Tongue (tissue), 2 donors: ENCODE data around the gene HS6ST3. TPM values are rescaled to one million over a fixed set of nuclear protein-coding genes. Genes with fewer than 3 reads are reported as not detected.

Experiments used
- DNase-seq: peaks from one replicate; pipeline ENCODE4 v3.0.0-alpha.2; 2015
- total RNA-seq: library from RNA; depleted of rRNA; stranded (reverse); fragments of >200 nt; gene quantifications from one replicate; pipeline ENCODE4 v1.2.3, GENCODE V29; 2014

The HS6ST3 gene
- total RNA-seq, 1 donor from 2014 or later, result 1.8 TPM

GRCh38 chr13:96199315-96199714 lies 109.4 kb downstream of the HS6ST3 start:
- no peak for DNase-seq

DNA sequence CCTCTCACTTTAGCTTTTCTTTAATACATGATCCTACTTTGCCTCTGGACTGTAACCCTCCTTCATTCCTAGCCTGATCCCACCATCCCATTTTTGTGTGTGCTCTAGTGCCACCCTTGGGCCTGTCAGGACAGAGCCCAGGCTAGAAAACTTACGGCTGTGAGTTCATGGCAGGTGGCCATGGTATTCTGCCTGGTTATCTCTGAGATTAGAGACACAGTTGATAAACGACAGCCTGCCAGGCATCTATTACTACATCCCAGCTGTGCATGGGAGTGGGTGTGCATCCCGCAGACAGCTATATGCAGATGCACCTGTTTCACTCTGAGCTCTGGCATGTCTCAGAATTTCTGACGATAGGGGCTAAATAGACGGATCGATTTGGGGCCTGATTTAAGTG lies 110.9 kb downstream of the HS6ST3 start:
- peak; percentile 49 for DNase-seq

- DNase-seq, result no peak
These were observed 112.4 kb downstream of the HS6ST3 start for GRCh38 chr13:96202315-96202714.

GRCh38 chr13:96203471-96203870 lies 113.6 kb downstream of the HS6ST3 start:
- no peak for DNase-seq

- DNase-seq, result no peak
These were observed 125.0 kb downstream of the HS6ST3 start for GRCh38 chr13:96214824-96215445.

DNA sequence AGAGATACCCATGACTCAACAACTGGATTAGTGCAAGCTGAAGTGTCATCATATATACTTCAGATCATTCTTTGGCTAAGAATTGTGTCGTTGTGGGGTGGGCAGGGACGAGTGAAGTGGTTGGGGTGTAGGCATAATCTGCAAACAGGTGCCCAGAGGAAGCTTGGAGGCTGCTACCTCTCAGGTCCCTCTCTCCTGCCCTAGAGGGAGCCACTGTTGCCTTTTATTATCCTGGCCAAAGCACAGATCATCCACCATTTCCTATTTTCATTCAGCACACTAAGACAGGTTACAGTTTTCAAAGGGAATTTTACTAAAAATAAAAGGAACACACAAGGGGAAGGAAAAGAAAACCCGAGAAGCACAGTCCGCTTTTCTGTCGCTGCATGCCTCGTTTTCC lies 126.6 kb downstream of the HS6ST3 start:
- no peak for DNase-seq

DNA sequence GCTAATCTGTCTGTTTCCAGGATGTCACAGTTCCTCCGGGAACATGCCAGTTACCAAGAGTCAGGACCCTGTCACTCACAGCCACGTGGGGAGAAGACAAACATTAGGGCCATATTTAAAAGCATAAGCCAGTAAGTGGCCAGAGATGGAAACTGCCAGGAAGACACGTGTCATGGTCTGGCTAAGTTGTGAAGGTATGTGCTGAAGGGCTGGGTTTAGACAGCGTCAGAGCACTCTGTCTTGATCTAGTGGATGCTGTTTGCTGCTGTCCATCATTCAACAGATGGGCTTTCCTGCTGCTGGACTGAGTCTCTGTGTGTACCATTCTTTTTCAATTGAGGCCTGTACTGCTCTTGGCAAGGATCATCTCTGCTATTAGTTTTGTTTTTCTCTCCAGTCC lies 128.6 kb downstream of the HS6ST3 start:
- peak; percentile 55 for DNase-seq

GRCh38 chr13:96221471-96221870 lies 131.6 kb downstream of the HS6ST3 start:
- no peak for DNase-seq

DNA sequence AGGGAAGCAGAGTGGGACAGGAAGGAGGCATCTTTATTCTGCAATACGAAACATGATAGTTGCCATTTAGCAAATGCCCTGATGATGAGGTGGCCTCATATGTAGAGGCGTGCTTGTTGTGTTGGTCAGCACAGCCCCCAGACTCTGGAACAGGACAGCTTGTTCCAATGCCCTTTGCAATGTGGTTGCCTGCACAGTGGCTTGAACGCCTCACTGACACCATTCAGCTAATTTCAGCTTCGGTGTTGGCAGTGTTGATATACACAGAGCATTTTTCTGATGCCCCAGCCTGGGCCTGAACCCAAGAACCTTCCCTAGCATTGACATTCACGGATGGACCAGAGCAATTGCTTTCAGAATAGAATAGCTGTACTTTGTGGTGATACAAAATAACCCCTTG lies 133.3 kb downstream of the HS6ST3 start:
- DNase-seq, result no peak

- DNase-seq, result no peak
These were observed 139.4 kb downstream of the HS6ST3 start for GRCh38 chr13:96229356-96229755.

- DNase-seq, result no peak
These were observed 148.3 kb downstream of the HS6ST3 start for GRCh38 chr13:96238241-96238640.

DNA sequence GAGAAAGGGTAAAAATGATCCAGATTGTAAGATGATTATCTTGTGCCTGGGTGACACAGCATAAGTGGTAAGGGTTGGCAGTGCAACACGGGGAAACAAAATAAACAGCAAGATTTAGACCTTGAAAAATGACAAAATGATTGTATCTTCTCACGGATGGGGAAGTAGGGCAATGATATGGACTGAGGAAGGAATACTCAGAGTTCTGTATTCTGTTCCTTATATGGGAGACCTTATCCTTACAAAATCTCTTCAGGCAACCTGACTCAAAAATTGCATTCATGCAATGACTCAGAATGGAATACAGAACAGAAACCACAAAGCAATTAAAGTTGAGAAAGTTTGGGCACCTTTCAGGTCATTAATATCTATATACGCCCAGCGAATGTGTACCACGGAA lies 149.0 kb downstream of the HS6ST3 start:
- no peak for DNase-seq

DNA sequence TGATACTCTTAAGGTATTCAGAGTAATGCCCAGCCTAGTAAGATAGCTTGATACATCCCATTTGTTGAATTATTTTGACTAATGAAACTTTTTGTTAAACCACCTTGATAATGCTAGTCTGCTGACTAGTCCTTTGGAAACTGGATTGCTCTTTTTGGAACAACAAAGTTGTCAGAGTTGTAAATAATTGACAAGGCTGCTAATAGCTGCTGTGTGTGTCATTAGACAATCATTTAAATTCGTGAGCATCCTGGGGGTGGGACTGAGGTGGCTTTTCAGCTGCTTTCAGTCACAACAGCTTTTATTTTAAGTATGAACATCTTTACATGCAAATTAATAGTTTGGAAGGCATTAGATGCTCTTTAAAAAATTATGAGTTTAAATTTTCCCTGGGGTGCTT lies 153.5 kb downstream of the HS6ST3 start:
- DNase-seq, result no peak

- no peak for DNase-seq
These were observed 158.2 kb downstream of the HS6ST3 start for GRCh38 chr13:96248103-96248502.

GRCh38 chr13:96248996-96249395 lies 159.1 kb downstream of the HS6ST3 start:
- no peak for DNase-seq

- DNase-seq, result no peak
These were observed 163.0 kb downstream of the HS6ST3 start for GRCh38 chr13:96252903-96253302.

- no peak for DNase-seq
These were observed 183.3 kb downstream of the HS6ST3 start for GRCh38 chr13:96273196-96273595.

- DNase-seq, result no peak
These were observed 184.1 kb downstream of the HS6ST3 start for GRCh38 chr13:96274046-96274445.

GRCh38 chr13:96279904-96280303 lies 190.0 kb downstream of the HS6ST3 start:
- no peak for DNase-seq

DNA sequence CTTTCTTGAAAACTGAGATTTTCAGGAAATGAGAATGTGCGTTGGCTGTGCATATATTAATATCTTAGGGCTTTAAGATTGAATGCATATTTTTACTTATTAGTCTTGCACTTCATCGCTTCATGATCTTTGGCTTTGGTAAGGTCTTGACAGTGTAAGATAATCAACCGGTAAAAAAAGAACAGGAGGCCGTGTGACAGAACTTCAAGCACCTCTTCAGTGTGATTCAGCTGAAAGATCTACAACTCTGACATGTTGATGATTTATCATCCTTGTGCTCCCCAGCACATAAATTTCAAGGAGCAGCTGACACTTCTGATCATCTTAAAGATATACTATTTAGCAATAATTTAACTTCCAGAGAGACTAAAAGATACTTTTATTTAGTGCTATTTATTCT lies 195.1 kb downstream of the HS6ST3 start:
- DNase-seq, result no peak

DNA sequence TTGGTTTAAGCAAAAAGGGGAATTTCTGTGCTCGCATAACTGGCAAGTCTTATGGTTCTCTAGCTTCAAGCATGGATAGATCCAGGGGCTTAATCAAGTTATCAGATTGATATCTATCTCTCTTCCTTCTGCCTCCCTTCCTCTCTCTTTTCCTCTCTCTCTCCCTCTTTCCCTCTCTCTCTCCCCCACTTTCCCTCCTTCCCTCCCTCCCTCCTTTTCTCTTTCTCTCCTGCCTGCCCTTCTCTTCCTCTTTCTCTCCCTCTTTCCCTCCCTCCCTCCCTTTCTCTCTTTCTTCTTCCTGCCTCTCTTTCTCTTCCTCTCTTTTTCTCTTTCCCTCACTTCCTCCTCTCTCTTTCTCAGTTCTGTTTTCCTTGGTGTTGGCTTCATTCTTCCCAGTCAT lies 195.8 kb downstream of the HS6ST3 start:
- no peak for DNase-seq

GRCh38 chr13:96294930-96295881 lies 205.3 kb downstream of the HS6ST3 start:
- DNase-seq, result peak; percentile 65

DNA sequence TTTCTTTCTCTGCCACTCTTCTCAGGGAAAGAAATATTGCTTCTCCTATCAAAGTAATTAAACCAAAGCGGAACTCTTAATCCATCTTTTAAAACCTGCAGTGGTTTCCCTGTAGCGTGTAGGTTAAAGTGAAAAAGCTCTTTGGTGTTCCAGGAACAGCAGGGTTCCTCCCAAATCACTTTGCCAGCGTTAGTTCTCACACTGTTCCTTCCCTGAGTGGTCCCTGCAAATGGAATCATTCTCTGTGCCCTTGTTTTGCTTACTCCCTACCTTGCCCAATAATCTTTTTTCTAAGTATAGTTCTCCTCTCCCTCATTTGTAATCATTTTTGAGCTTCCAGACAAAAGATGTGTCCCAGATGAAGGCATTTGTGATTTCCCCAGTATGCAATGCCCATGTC lies 207.5 kb downstream of the HS6ST3 start:
- no peak for DNase-seq

DNA sequence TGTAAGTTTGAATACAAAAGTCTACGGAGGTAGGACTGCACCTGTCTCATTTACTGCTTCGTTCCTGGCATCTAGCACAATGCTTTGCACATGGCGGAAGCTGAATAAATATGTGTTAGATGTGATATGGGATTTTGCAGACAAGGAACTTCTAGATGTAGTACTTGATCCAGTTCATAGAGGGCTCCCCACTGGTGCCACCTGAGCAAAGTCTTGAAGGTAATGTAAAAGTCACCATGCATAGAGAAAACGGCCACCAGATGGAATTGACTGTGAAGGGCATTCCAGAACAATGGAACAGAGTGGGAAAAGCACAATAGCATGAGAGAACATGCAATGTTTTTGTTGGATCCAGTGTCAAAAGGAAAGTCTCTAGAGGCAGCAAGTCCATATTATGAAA lies 209.3 kb downstream of the HS6ST3 start:
- DNase-seq, result no peak
